HPDE6-E6E7 (cell line): ENCODE measurements around the gene SLC12A1.
A peak's percentile ranks its signal among the peaks of the same experiment; 100 is the strongest.

ENCODE experiments used
- DNase-seq: peaks from one replicate; pipeline ENCODE4 v3.0.0; 2011; ENCODE audit warnings: missing footprints; ENCODE audit errors: extremely low spot score

SLC12A1 gene

GRCh38 chr15:48242535-48242934, 36.4 kb downstream of the SLC12A1 start:
- no peak for DNase-seq

- peak; percentile 16 for DNase-seq
Observed at GRCh38 chr15:48244921-48245320, 38.8 kb downstream of the SLC12A1 start.

GRCh38 chr15:48248414-48248813, 42.3 kb downstream of the SLC12A1 start:
- DNase-seq = no peak

- DNase-seq = peak; percentile 21
Observed at GRCh38 chr15:48250640-48251076, 44.6 kb downstream of the SLC12A1 start.

GRCh38 chr15:48253172-48253571, 47.1 kb downstream of the SLC12A1 start:
- DNase-seq = no peak

- DNase-seq = no peak
Observed at GRCh38 chr15:48265135-48265534, 59.0 kb downstream of the SLC12A1 start.

- DNase-seq = no peak
Observed at GRCh38 chr15:48266024-48266689, 60.1 kb downstream of the SLC12A1 start.

- DNase-seq = no peak
Observed at GRCh38 chr15:48267766-48268165, 61.7 kb downstream of the SLC12A1 start.

- no peak for DNase-seq
Observed at GRCh38 chr15:48273049-48273448, 66.9 kb downstream of the SLC12A1 start.

GRCh38 chr15:48278666-48279065, 72.6 kb downstream of the SLC12A1 start:
- DNase-seq = no peak

GRCh38 chr15:48279608-48280007, 73.5 kb downstream of the SLC12A1 start:
- no peak for DNase-seq

- no peak for DNase-seq
Observed at GRCh38 chr15:48281674-48282073, 75.6 kb downstream of the SLC12A1 start.

GRCh38 chr15:48282216-48282615, 76.1 kb downstream of the SLC12A1 start:
- no peak for DNase-seq

GRCh38 chr15:48283396-48284145, 77.5 kb downstream of the SLC12A1 start:
- DNase-seq = no peak

- DNase-seq = peak; percentile 34
Observed at GRCh38 chr15:48285329-48286214, 79.5 kb downstream of the SLC12A1 start.

- no peak for DNase-seq
Observed at GRCh38 chr15:48289628-48290027, 83.5 kb downstream of the SLC12A1 start.

- DNase-seq = no peak
Observed at GRCh38 chr15:48292458-48292857, 86.4 kb downstream of the SLC12A1 start.

GRCh38 chr15:48297668-48298067, 91.6 kb downstream of the SLC12A1 start:
- no peak for DNase-seq

GRCh38 chr15:48298914-48299313, 92.8 kb downstream of the SLC12A1 start:
- no peak for DNase-seq

GRCh38 chr15:48300038-48300437, 93.9 kb downstream of the SLC12A1 start:
- no peak for DNase-seq

- DNase-seq = no peak
Observed at GRCh38 chr15:48304398-48304797, 98.3 kb downstream of the SLC12A1 start.

- DNase-seq = no peak
Observed at GRCh38 chr15:48306639-48307038, 100.5 kb downstream of the SLC12A1 start.
